Activated CD8-positive, alpha-beta T cell treated with anti-CD3 and anti-CD28 coated beads for 36 hours (primary cell): Measurements from ENCODE around the gene ACER3. TPM values are rescaled to one million over a fixed set of nuclear protein-coding genes. Genes with fewer than 3 reads are reported as not detected.
"Not testable (repeated sequence)": the region's sequence is repeated elsewhere in the genome, so short reads cannot be mapped to it uniquely, and the experiment has no call there.

ENCODE experiments used
- ATAC-seq: fragments of 200-7000 bp; cut with Tn5 transposase; one replicate; pipeline ENCODE4 v1.10.0; 2021; ENCODE audit warnings: mild to moderate bottlenecking, moderate library complexity
- CTCF ChIA-PET: fragments of 350-600 bp; sonication (Branson Sonifier 250); formaldehyde crosslinking; loops from one replicate; lab custom pipeline; 2021; ENCODE audit warnings: antibody characterized with exemption; lab: Charles Lee
- POLR2A ChIA-PET: fragments of 350-600 bp; sonication (Branson Sonifier 250); formaldehyde crosslinking; loops from one replicate; lab custom pipeline; 2021; ENCODE audit warnings: antibody characterized with exemption; lab: Charles Lee
- DNase-seq: peaks from one replicate; pipeline ENCODE4 v3.0.0-alpha.2; 2020
- H3K27ac Mint-ChIP-seq: one replicate; pipeline ENCODE4 v1.8.0; 2021; ENCODE audit warnings: mild to moderate bottlenecking, mixed read lengths
- H3K27me3 Mint-ChIP-seq: one replicate; pipeline ENCODE4 v1.8.0; 2021; ENCODE audit warnings: mixed read lengths
- H3K36me3 Mint-ChIP-seq: one replicate; pipeline ENCODE4 v1.8.0; 2021; ENCODE audit warnings: low read depth, mixed read lengths
- H3K4me1 Mint-ChIP-seq: one replicate; pipeline ENCODE4 v1.8.0; 2021; ENCODE audit warnings: low read depth, mixed read lengths
- H3K4me3 Mint-ChIP-seq: one replicate; pipeline ENCODE4 v1.8.0; 2021; ENCODE audit warnings: mild to moderate bottlenecking, moderate library complexity, mixed read lengths
- H3K9me3 Mint-ChIP-seq: one replicate; pipeline ENCODE4 v1.8.0; 2021; ENCODE audit warnings: mixed read lengths
- CTCF ChIP-seq: fragments of 200-600 bp; IDR thresholded peaks from one replicate; pipeline ENCODE4 v1.8.0; 2022; ENCODE audit warnings: antibody characterized with exemption, mild to moderate bottlenecking
- intact Hi-C: fragments of 100-400 bp; cut with micrococcal nuclease; formaldehyde crosslinking; loops from one replicate; pipeline ENCODE4 v1.10.0; 2022
- total RNA-seq, 2 experiments: library from RNA; stranded (reverse); gene quantifications; one replicate each; pipeline ENCODE4 v1.2.3, GENCODE V29; 2021

Gene ACER3
- total RNA-seq, 2 experiments from 2014 or later = 10.0 to 10.2 TPM

DNA sequence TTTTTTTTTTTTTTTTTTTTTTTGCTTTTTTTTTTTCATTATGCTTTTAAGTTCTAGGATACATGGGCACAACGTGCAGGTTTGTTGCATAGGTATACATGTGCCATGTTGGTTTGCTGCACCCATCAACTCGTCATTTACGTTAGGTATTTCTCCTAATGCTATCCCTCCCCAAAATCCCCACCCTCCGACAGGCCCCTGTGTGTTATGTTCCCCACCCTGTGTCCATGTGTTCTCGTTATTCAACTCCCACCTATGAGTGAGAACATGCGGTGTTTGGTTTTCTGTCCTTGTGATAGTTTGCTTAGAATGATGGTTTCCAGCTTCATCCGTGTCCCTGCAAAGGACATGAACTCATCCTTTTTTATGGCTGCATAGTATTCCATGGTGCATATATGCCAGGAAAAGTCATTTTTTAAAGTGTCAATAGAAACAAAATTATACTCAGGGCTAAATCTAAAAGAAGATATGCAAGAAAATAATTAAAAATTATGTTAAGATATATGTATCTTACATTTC lies 187.3 kb downstream of the ACER3 start:
- CTCF ChIA-PET = interaction anchor here (0.6 to 3.0 kb wide), 24 partner anchors 9 to 500 kb away, joined by 3 to 65 read pairs (median 4); partner anchors contain the start of gene B3GNT6
- POLR2A ChIA-PET, ATAC-seq, H3K27ac Mint-ChIP-seq, DNase-seq, H3K9me3 Mint-ChIP-seq, H3K4me3 Mint-ChIP-seq, H3K36me3 Mint-ChIP-seq: not testable (repeated sequence)
- intact Hi-C loops = loop anchor here (5.0 kb wide), 1 partner anchor 44 kb away; no protein-coding TSS in a partner anchor
- H3K4me1 Mint-ChIP-seq = peaks cover 13% of the 10 kb centered on the region
- TF ChIP-seq CTCF = peak; percentile 47
- peaks cover 13% of the 10 kb centered on the region for H3K27me3 Mint-ChIP-seq

DNA sequence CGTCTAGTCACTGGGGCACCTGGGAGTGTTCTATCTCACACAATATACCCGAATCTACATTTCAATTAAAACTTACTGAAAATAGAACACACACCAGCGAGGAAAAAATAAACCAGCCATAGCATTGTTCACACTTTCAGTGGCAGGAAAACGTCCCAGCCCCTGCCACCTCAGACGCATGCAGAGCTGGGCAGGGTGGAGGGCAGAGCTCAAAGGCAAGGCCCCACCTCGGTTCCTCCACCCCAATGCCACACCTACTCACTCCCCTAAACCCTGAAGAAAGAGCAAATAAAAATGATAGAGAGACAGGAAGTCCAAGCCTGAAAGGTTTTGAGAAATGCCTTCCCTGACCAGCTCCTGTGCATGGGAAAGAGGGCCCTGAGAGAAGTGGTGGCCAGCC lies 188.3 kb downstream of the ACER3 start:
- peaks cover 13% of the 10 kb centered on the region for H3K4me1 Mint-ChIP-seq
- intact Hi-C loops = loop anchor here (5.0 kb wide), 1 partner anchor 43 kb away; no protein-coding TSS in a partner anchor
- TF ChIP-seq CTCF = no peak
- H3K4me3 Mint-ChIP-seq = no peak overlapping the region
- ChIA-PET CTCF (interaction anchor here (0.5 to 3.0 kb wide), 4 partner anchors 28 to 129 kb away, joined by 3 to 65 read pairs (median 6); no protein-coding TSS in a partner anchor), POLR2A (interaction anchor here (0.6 to 1.0 kb wide), 2 partner anchors 42 to 197 kb away, joined by 3 to 4 read pairs; no protein-coding TSS in a partner anchor)
- peaks cover 10% of the 10 kb centered on the region for H3K27me3 Mint-ChIP-seq
- no peak for DNase-seq
- no peak overlapping the region for H3K27ac Mint-ChIP-seq
- no peaks in the 10 kb centered on the region for H3K36me3 Mint-ChIP-seq
- ATAC-seq = no peak
- no peaks in the 10 kb centered on the region for H3K9me3 Mint-ChIP-seq

DNA sequence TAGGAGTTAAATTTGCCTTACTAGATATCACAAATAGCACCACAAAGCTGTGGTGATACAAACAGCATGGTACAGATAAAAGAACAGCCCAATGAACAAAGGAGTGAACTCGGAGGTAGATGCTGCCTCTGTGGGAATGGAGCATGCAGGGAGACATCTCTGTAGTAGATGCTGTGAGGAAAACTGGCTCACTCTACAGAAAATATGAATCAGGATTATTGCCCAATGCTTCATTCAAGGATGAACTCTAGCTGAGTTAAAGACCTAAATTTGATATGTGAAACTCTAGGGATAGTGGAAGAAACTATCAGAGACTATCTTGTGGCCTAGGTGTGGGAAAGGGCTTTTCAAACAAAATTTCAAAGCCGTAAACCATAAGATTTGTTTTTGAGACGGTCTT lies 190.8 kb downstream of the ACER3 start:
- Mint-ChIP-seq H3K36me3 (no peaks in the 10 kb centered on the region), H3K4me3 (no peak overlapping the region), H3K4me1 (peaks cover 5% of the 10 kb centered on the region), H3K27me3 (no peaks in the 10 kb centered on the region), H3K27ac (no peak overlapping the region), H3K9me3 (peaks cover 6% of the 10 kb centered on the region)
- DNase-seq (no peak), ATAC-seq (no peak)
- CTCF ChIA-PET = interaction anchor here (1.0 to 5.0 kb wide), 2 partner anchors 40 to 76 kb away, joined by 3 to 46 read pairs; no protein-coding TSS in a partner anchor
- no peak for TF ChIP-seq CTCF
- intact Hi-C loops = no loop called here
- POLR2A ChIA-PET = no interaction called here

DNA sequence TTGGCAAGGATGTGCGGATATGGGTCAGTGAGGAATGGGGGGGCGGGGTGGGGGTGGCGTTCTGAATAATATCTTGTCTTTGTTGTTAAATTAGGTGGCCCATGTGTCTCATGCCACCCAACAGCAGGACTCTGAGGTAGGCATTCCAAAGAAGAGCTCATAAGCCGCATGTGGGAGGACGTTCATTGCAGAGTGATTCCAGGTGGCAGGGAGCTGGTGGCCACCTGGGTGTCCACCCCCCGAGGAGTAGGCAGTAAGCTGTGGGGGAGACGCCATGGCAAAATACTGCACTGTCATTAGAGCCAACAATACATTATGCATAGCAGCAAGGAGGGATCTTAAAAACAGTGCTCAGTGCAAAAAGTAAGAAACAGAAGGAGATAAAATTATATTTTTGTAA lies 191.8 kb downstream of the ACER3 start:
- intact Hi-C loops = no loop called here

More for the DNA sequence above, 191.8 kb downstream of the ACER3 start:
- DNase-seq (no peak), ATAC-seq (no peak)
- CTCF ChIA-PET = interaction anchor here (1.1 to 5.0 kb wide), 2 partner anchors 13 to 39 kb away, joined by 3 to 46 read pairs; no protein-coding TSS in a partner anchor
- no peaks in the 10 kb centered on the region for H3K4me1 Mint-ChIP-seq
- peaks cover 10% of the 10 kb centered on the region for H3K9me3 Mint-ChIP-seq
- POLR2A ChIA-PET = no interaction called here
- no peaks in the 10 kb centered on the region for H3K36me3 Mint-ChIP-seq
- H3K4me3 Mint-ChIP-seq = no peak overlapping the region
- no peaks in the 10 kb centered on the region for H3K27me3 Mint-ChIP-seq
- TF ChIP-seq CTCF = no peak
- H3K27ac Mint-ChIP-seq = no peak overlapping the region
